ENCODE results near the gene TBX2.

The TBX2 gene

GRCh38 chr17:61412143-61412859, 12.7 kb downstream of the TBX2 start:
- peaks cover 12% of the 10 kb centered on the region for H3K4me1 ChIP-seq (ENCODE audit: insufficient read depth, low read length, poor library complexity, severe bottlenecking)
- H2AFZ ChIP-seq (ENCODE audit: low read length) = peak overlapping the region; percentile 97
- H3K9ac ChIP-seq (ENCODE audit: low read depth, low read length, poor library complexity, severe bottlenecking) = peak overlapping the region; percentile 85
- H4K20me1 ChIP-seq (ENCODE audit: insufficient read depth, low read length, poor library complexity, severe bottlenecking) = no peaks in the 10 kb centered on the region
- no peaks in the 10 kb centered on the region for H3K27me3 ChIP-seq (ENCODE audit: insufficient read depth, low read length, poor library complexity, severe bottlenecking)
- H3K4me3 ChIP-seq (ENCODE audit: low read length, poor library complexity, severe bottlenecking) = peak overlapping the region; percentile 90
- TF ChIP-seq EZH2phosphoT487 (IDR thresholded peaks at IDR 0.05; ENCODE audit: borderline replicate concordance) = no peak
- TF ChIP-seq, protein P1, sequence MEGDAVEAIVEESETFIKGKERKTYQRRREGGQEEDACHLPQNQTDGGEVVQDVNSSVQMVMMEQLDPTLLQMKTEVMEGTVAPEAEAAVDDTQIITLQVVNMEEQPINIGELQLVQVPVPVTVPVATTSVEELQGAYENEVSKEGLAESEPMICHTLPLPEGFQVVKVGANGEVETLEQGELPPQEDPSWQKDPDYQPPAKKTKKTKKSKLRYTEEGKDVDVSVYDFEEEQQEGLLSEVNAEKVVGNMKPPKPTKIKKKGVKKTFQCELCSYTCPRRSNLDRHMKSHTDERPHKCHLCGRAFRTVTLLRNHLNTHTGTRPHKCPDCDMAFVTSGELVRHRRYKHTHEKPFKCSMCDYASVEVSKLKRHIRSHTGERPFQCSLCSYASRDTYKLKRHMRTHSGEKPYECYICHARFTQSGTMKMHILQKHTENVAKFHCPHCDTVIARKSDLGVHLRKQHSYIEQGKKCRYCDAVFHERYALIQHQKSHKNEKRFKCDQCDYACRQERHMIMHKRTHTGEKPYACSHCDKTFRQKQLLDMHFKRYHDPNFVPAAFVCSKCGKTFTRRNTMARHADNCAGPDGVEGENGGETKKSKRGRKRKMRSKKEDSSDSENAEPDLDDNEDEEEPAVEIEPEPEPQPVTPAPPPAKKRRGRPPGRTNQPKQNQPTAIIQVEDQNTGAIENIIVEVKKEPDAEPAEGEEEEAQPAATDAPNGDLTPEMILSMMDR (conservative IDR thresholded peaks at IDR 0.05; ENCODE audit: low read length) = peak; percentile 87
- no peaks in the 10 kb centered on the region for H3F3A ChIP-seq (ENCODE audit: low read depth)
- H3K79me2 ChIP-seq (ENCODE audit: insufficient read depth, low read length) = no peaks in the 10 kb centered on the region
- peak overlapping the region; percentile 86 for H3K4me2 ChIP-seq (ENCODE audit: low read depth, low read length, poor library complexity, severe bottlenecking)
- no peaks in the 10 kb centered on the region for H3K9me2 ChIP-seq (replicated peaks; ENCODE audit: low read depth, low read length)
- no peaks in the 10 kb centered on the region for H3K36me3 ChIP-seq (ENCODE audit: insufficient read depth, low read length)
- H3K9me3 ChIP-seq (ENCODE audit: insufficient read depth, low read depth, low read length) = no peaks in the 10 kb centered on the region

GRCh38 chr17:61412860-61413660, 13.4 kb downstream of the TBX2 start:
- TF ChIP-seq, protein P1 (conservative IDR thresholded peaks at IDR 0.05; ENCODE audit: low read length) = no peak
- no peak for TF ChIP-seq EZH2phosphoT487 (IDR thresholded peaks at IDR 0.05; ENCODE audit: borderline replicate concordance)
- no peaks in the 10 kb centered on the region for H3K27me3 ChIP-seq (ENCODE audit: insufficient read depth, low read length, poor library complexity, severe bottlenecking)
- peak overlapping the region; percentile 86 for H3K4me2 ChIP-seq (ENCODE audit: low read depth, low read length, poor library complexity, severe bottlenecking)
- H2AFZ ChIP-seq (ENCODE audit: low read length) = peak overlapping the region; percentile 97
- H3K36me3 ChIP-seq (ENCODE audit: insufficient read depth, low read length) = no peaks in the 10 kb centered on the region
- H3F3A ChIP-seq (ENCODE audit: low read depth) = no peaks in the 10 kb centered on the region
- H3K4me3 ChIP-seq (ENCODE audit: low read length, poor library complexity, severe bottlenecking) = peak overlapping the region; percentile 90
- no peaks in the 10 kb centered on the region for H3K9me2 ChIP-seq (replicated peaks; ENCODE audit: low read depth, low read length)
- peaks cover 12% of the 10 kb centered on the region for H3K4me1 ChIP-seq (ENCODE audit: insufficient read depth, low read length, poor library complexity, severe bottlenecking)
- peak overlapping the region; percentile 85 for H3K9ac ChIP-seq (ENCODE audit: low read depth, low read length, poor library complexity, severe bottlenecking)
- no peaks in the 10 kb centered on the region for H3K79me2 ChIP-seq (ENCODE audit: insufficient read depth, low read length)
- no peaks in the 10 kb centered on the region for H3K9me3 ChIP-seq (ENCODE audit: insufficient read depth, low read depth, low read length)
- no peaks in the 10 kb centered on the region for H4K20me1 ChIP-seq (ENCODE audit: insufficient read depth, low read length, poor library complexity, severe bottlenecking)

- Histone ChIP-seq H3K27me3 (ENCODE audit: insufficient read depth, low read length, poor library complexity, severe bottlenecking) (no peaks in the 10 kb centered on the region), H3K4me1 (ENCODE audit: insufficient read depth, low read length, poor library complexity, severe bottlenecking) (peaks cover 12% of the 10 kb centered on the region), H3K4me3 (ENCODE audit: low read length, poor library complexity, severe bottlenecking) (no peak overlapping the region), H3K36me3 (ENCODE audit: insufficient read depth, low read length) (no peaks in the 10 kb centered on the region), H4K20me1 (ENCODE audit: insufficient read depth, low read length, poor library complexity, severe bottlenecking) (no peaks in the 10 kb centered on the region), H3K9me3 (ENCODE audit: insufficient read depth, low read depth, low read length) (no peaks in the 10 kb centered on the region), H3F3A (ENCODE audit: low read depth) (no peaks in the 10 kb centered on the region), H3K79me2 (ENCODE audit: insufficient read depth, low read length) (no peaks in the 10 kb centered on the region), H3K4me2 (ENCODE audit: low read depth, low read length, poor library complexity, severe bottlenecking) (peak overlapping the region; percentile 86), H3K9me2 (replicated peaks; ENCODE audit: low read depth, low read length) (no peaks in the 10 kb centered on the region), H2AFZ (ENCODE audit: low read length) (no peak overlapping the region), H3K9ac (ENCODE audit: low read depth, low read length, poor library complexity, severe bottlenecking) (no peak overlapping the region)
- no peak for TF ChIP-seq EZH2phosphoT487 (IDR thresholded peaks at IDR 0.05; ENCODE audit: borderline replicate concordance)
- TF ChIP-seq, protein P1 (conservative IDR thresholded peaks at IDR 0.05; ENCODE audit: low read length) = no peak
Measured at GRCh38 chr17:61413661-61414126, 14.1 kb downstream of the TBX2 start.
